Astrocyte of the spinal cord (primary cell): ENCODE measurements around the gene CRIM1.

Source experiments
- DNase-seq: peaks from one replicate; pipeline ENCODE4 v3.0.0; 2011; ENCODE audit warnings: low read depth, low spot score
- H3K4me3 ChIP-seq: 2 replicates; pipeline ENCODE4 v1.5.1; 2011; ENCODE audit warnings: low read depth, mild to moderate bottlenecking, low read length, moderate library complexity
- CTCF ChIP-seq: IDR thresholded peaks from 2 replicates; pipeline ENCODE4 v1.5.1; 2012; ENCODE audit warnings: low read depth, mild to moderate bottlenecking, low read length, inconsistent platforms
- in situ Hi-C: cut with HindIII; loops from 2 replicates; pipeline ENCODE4 v1.10.0; 2017; ENCODE audit warnings: low sequenced_read_pairs

CRIM1 gene

GRCh38 chr2:36338124-36338826 lies 17.3 kb upstream of the CRIM1 start:
- H3K4me3 ChIP-seq: no peak overlapping the region
- no peak for DNase-seq
- no peak for TF ChIP-seq CTCF
- in situ Hi-C loops: no loop called here

GRCh38 chr2:36338827-36339145 lies 16.8 kb upstream of the CRIM1 start:
- TF ChIP-seq CTCF: no peak
- in situ Hi-C loops: no loop called here
- peak; percentile 49 for DNase-seq
- H3K4me3 ChIP-seq: no peak overlapping the region

- no peak for DNase-seq
Observed at GRCh38 chr2:36339607-36340218, 15.9 kb upstream of the CRIM1 start.

GRCh38 chr2:36343606-36344005 lies 12.0 kb upstream of the CRIM1 start:
- no peak overlapping the region for H3K4me3 ChIP-seq
- no peak for TF ChIP-seq CTCF
- no peak for DNase-seq
- in situ Hi-C loops: no loop called here

More at GRCh38 chr2:36339607-36340218, 15.9 kb upstream of the CRIM1 start:
- TF ChIP-seq CTCF: no peak
- H3K4me3 ChIP-seq: no peak overlapping the region
- in situ Hi-C loops: no loop called here

- no peak for DNase-seq
- in situ Hi-C loops: no loop called here
- no peak for TF ChIP-seq CTCF
- no peak overlapping the region for H3K4me3 ChIP-seq
Observed at GRCh38 chr2:36348721-36349120, 6.9 kb upstream of the CRIM1 start.

GRCh38 chr2:36351291-36351690 lies 4.3 kb upstream of the CRIM1 start:
- no peak overlapping the region for H3K4me3 ChIP-seq
- no peak for TF ChIP-seq CTCF
- in situ Hi-C loops: no loop called here
- no peak for DNase-seq
